HepG2 (cell line): Measurements from ENCODE around the gene COL4A3. TPM values are rescaled to one million over a fixed set of nuclear protein-coding genes. Genes with fewer than 3 reads are reported as not detected.
A peak's percentile ranks its signal among the peaks of the same experiment; 100 is the strongest.

Experiments
- ASH2L ChIP-seq: fragments of 300-600, 200-600 bp; sonication (generic); IDR thresholded peaks from 2 replicates; pipeline ENCODE4 v1.7.0; 2017; ENCODE audit warnings: low read depth, mild to moderate bottlenecking, moderate library complexity, mixed read lengths, low read length; ENCODE audit not compliant: insufficient read length
- ATF1 ChIP-seq: IDR thresholded peaks from 2 replicates; pipeline ENCODE4 v1.6.1; 2016; ENCODE audit warnings: mild to moderate bottlenecking, control low read depth
- CCAR2 ChIP-seq: fragments of 200-400 bp; formaldehyde crosslinking; optimal IDR thresholded peaks from 2 replicates; pipeline ENCODE3; 2018; ENCODE audit warnings: low read depth, mild to moderate bottlenecking, low read length, moderate library complexity
- ELF3 ChIP-seq: IDR thresholded peaks from 2 replicates; pipeline ENCODE4 v1.6.1; 2016; ENCODE audit warnings: missing genetic modification reagents, missing compliant biosample characterization
- ETV6 ChIP-seq: sonication (generic); formaldehyde crosslinking; conservative IDR thresholded peaks from 2 replicates; pipeline ENCODE4 v1.4.0; 2020; ENCODE audit warnings: missing genetic modification reagents
- FOXA3 ChIP-seq: IDR thresholded peaks from 2 replicates; pipeline ENCODE4 v1.6.1; 2016; ENCODE audit warnings: missing genetic modification reagents, missing compliant biosample characterization
- FOXK1 ChIP-seq: sonication (generic); formaldehyde crosslinking; IDR thresholded peaks from 2 replicates; pipeline ENCODE4 v1.4.0; 2020; ENCODE audit warnings: low read depth, missing genetic modification reagents, borderline replicate concordance
- HCFC1 ChIP-seq: fragments of 150-350 bp; IDR thresholded peaks from 2 replicates; pipeline ENCODE4 v1.6.1; 2014; ENCODE audit warnings: low read depth, low read length
- HIVEP1 ChIP-seq: sonication (generic); formaldehyde crosslinking; IDR thresholded peaks from 2 replicates; pipeline ENCODE4 v1.4.0; 2020; ENCODE audit warnings: mild to moderate bottlenecking, missing genetic modification reagents
- HNRNPK ChIP-seq: fragments of 200-400 bp; formaldehyde crosslinking; IDR thresholded peaks from 2 replicates; pipeline ENCODE4 v1.6.1; 2018; ENCODE audit warnings: low read length, low read depth, moderate library complexity, mild to moderate bottlenecking; ENCODE audit not compliant: poor library complexity, severe bottlenecking
- PCBP2 ChIP-seq: fragments of 200-400 bp; formaldehyde crosslinking; optimal IDR thresholded peaks from 2 replicates; pipeline ENCODE3; 2018; ENCODE audit warnings: low read length, low read depth; ENCODE audit not compliant: poor library complexity, severe bottlenecking
- SRF ChIP-seq: IDR thresholded peaks from 2 replicates; pipeline ENCODE4 v1.6.1; 2011; ENCODE audit warnings: mild to moderate bottlenecking, low read depth, low read length, moderate library complexity
- TEAD3 ChIP-seq: optimal IDR thresholded peaks from 2 replicates; pipeline ENCODE3; 2016; ENCODE audit warnings: borderline replicate concordance
- USF2 ChIP-seq, 2 experiments: sonication (generic) in 1 of 2; formaldehyde crosslinking in 1 of 2; IDR thresholded peaks; 2 replicates each; pipeline versions ENCODE4 v1.5.1 to v1.6.1; 2011 to 2020; ENCODE audit warnings: borderline replicate concordance in 1 of 2, low read depth in 1 of 2, low read length in 1 of 2, mild to moderate bottlenecking in 1 of 2, missing genetic modification reagents in 1 of 2, moderate library complexity in 1 of 2
- YEATS4 ChIP-seq: sonication (generic); formaldehyde crosslinking; IDR thresholded peaks from 2 replicates; pipeline ENCODE4 v1.4.0; 2020; ENCODE audit warnings: missing genetic modification reagents, borderline replicate concordance
- ZBTB34 ChIP-seq: sonication (generic); formaldehyde crosslinking; IDR thresholded peaks from 2 replicates; pipeline ENCODE4 v1.8.0; 2022; ENCODE audit warnings: mild to moderate bottlenecking, missing genetic modification reagents
- ZBTB7B ChIP-seq: sonication (generic); formaldehyde crosslinking; IDR thresholded peaks from 2 replicates; pipeline ENCODE4 v1.4.0; 2020; ENCODE audit warnings: missing genetic modification reagents
- ZNF230 ChIP-seq: sonication (generic); formaldehyde crosslinking; IDR thresholded peaks from 2 replicates; pipeline ENCODE4 v1.4.0; 2020; ENCODE audit warnings: mild to moderate bottlenecking, missing genetic modification reagents
- ZNF446 ChIP-seq: sonication (generic); formaldehyde crosslinking; IDR thresholded peaks from 2 replicates; pipeline ENCODE4 v1.5.0; 2020; ENCODE audit warnings: mild to moderate bottlenecking, missing genetic modification reagents
- ZNF543 ChIP-seq: sonication (generic); formaldehyde crosslinking; IDR thresholded peaks from 2 replicates; pipeline ENCODE4 v1.4.0; 2020; ENCODE audit warnings: mild to moderate bottlenecking, missing genetic modification reagents
- ZNF691 ChIP-seq: sonication (generic); formaldehyde crosslinking; IDR thresholded peaks from 2 replicates; pipeline ENCODE4 v1.4.0; 2020; ENCODE audit warnings: missing genetic modification reagents, low read depth, mild to moderate bottlenecking, borderline replicate concordance
- ZNF710 ChIP-seq: sonication (generic); formaldehyde crosslinking; IDR thresholded peaks from 2 replicates; pipeline ENCODE4 v1.5.0; 2020; ENCODE audit warnings: mild to moderate bottlenecking, missing genetic modification reagents, borderline replicate concordance
- ZNF775 ChIP-seq: sonication (generic); formaldehyde crosslinking; IDR thresholded peaks from 2 replicates; pipeline ENCODE4 v1.4.0; 2020; ENCODE audit warnings: missing genetic modification reagents, mild to moderate bottlenecking, moderate library complexity, borderline replicate concordance
- ZSCAN9 ChIP-seq: IDR thresholded peaks from 2 replicates; pipeline ENCODE4 v1.6.1; 2016; ENCODE audit warnings: borderline replicate concordance
- polyA plus RNA-seq, 8 experiments: library from polyadenylated mRNA; depleted of rRNA in 3 of 8; stranded (reverse) in 7 of 8; unstranded in 1 of 8; fragments of >200 nt; fragmentation: Illumina TruSeq in 4 of 8; extraction: Trizol in 4 of 8; gene quantifications; 2 replicates each; pipeline versions ENCODE4 v1.2.1 to v1.2.3, GENCODE V29; 2011 to 2016; ENCODE audit warnings: low read depth in 4 of 8, missing spikeins in 1 of 8, mixed read lengths in 1 of 8; ENCODE audit not compliant: insufficient read depth in 1 of 8
- total RNA-seq, 5 experiments: library from RNA; depleted of rRNA; stranded (reverse); fragments of >200 nt; fragmentation: Illumina TruSeq; extraction: Trizol; gene quantifications; 2 replicates each; pipeline ENCODE4 v1.2.3, GENCODE V29; 2016; ENCODE audit warnings: low read depth in 1 of 5

The COL4A3 gene
- total and polyA plus RNA-seq, 2 of the 13 experiments (the other 11 are each of a cell fraction or from before 2014, with no cell fraction given): 0.02 TPM; not detected in 1

GRCh38 chr2:227311861-227312506 is 147.6 kb downstream of the COL4A3 start (continued):
- TF ChIP-seq ZNF691 (CRISPR knock-in tag) (no peak), TEAD3 (CRISPR knock-in tag) (peak; percentile 38), USF2 (IDR thresholded peaks at IDR 0.05; ENCODE audit: low read depth, low read length) (no peak), USF2 (CRISPR knock-in tag; IDR thresholded peaks at IDR 0.05; ENCODE audit: borderline replicate concordance) (no peak), CCAR2 (no peak), YEATS4 (CRISPR knock-in tag) (peak; percentile 47; the same call in 1 of the 2 replicates), ZBTB7B (CRISPR knock-in tag) (0 out of 2 replicates have a peak, but pooled peaks have one; percentile 30), FOXA3 (CRISPR knock-in tag) (peak; percentile 24; the same call in 1 of the 2 replicates), ZNF775 (CRISPR knock-in tag) (no peak), ZSCAN9 (CRISPR knock-in tag) (no peak), ZBTB34 (CRISPR knock-in tag) (no peak), ZNF230 (CRISPR knock-in tag) (no peak), ZNF446 (CRISPR knock-in tag) (no peak), ZNF543 (CRISPR knock-in tag) (no peak), HNRNPK (no peak), HCFC1 (no peak), ATF1 (0 out of 2 replicates have a peak, but pooled peaks have one; percentile 39), SRF (no peak), ZNF710 (CRISPR knock-in tag) (0 out of 2 replicates have a peak, but pooled peaks have one; percentile 25), PCBP2 (no peak), ETV6 (CRISPR knock-in tag) (no peak), FOXK1 (CRISPR knock-in tag) (no peak), HIVEP1 (CRISPR knock-in tag) (no peak), ELF3 (CRISPR knock-in tag) (peak; percentile 24; the same call in 1 of the 2 replicates), ASH2L (peak; percentile 76)
